H9 (cell line): ENCODE data around the gene KDM5B. TPM values are rescaled to one million over a fixed set of nuclear protein-coding genes. Genes with fewer than 3 reads are reported as not detected.

Experiments
- DNase-seq: peaks from one replicate; pipeline ENCODE4 v3.0.0-alpha.2; 2017
- H2AFZ ChIP-seq: one replicate; pipeline ENCODE4 v1.6.1; 2013; ENCODE audit warnings: mild to moderate bottlenecking, low read length, control low read depth, moderate library complexity
- H2AK5ac ChIP-seq: 2 replicates; pipeline ENCODE4 v1.6.1; 2013; ENCODE audit warnings: low read length, control low read depth, mixed read lengths; ENCODE audit not compliant: insufficient read length
- H2BK120ac ChIP-seq: one replicate; pipeline ENCODE4 v1.6.1; 2013; ENCODE audit warnings: low read depth, mild to moderate bottlenecking, low read length, control low read depth, inconsistent platforms; ENCODE audit not compliant: poor library complexity, severe bottlenecking
- H2BK12ac ChIP-seq: 2 replicates; pipeline ENCODE4 v1.6.1; 2013; ENCODE audit warnings: low read length, control low read depth, mixed read lengths, low read depth; ENCODE audit not compliant: insufficient read length
- H2BK15ac ChIP-seq: 2 replicates; pipeline ENCODE4 v1.6.1; 2013; ENCODE audit warnings: low read depth, low read length, control low read depth
- H2BK20ac ChIP-seq: one replicate; pipeline ENCODE4 v1.6.1; 2013; ENCODE audit warnings: low read depth, mild to moderate bottlenecking, low read length, control low read depth, inconsistent platforms; ENCODE audit not compliant: poor library complexity, severe bottlenecking
- H2BK5ac ChIP-seq: 2 replicates; pipeline ENCODE4 v1.6.1; 2013; ENCODE audit warnings: low read length, control low read depth, mixed read lengths; ENCODE audit not compliant: insufficient read length
- H3K14ac ChIP-seq: 2 replicates; pipeline ENCODE4 v1.6.1; 2013; ENCODE audit warnings: low read length, control low read depth; ENCODE audit not compliant: insufficient read depth
- H3K18ac ChIP-seq: 2 replicates; pipeline ENCODE4 v1.6.1; 2013; ENCODE audit warnings: low read depth, mild to moderate bottlenecking, mixed read lengths, low read length, control low read depth; ENCODE audit not compliant: insufficient read length
- H3K23ac ChIP-seq: 2 replicates; pipeline ENCODE4 v1.6.1; 2013; ENCODE audit warnings: low read length, control low read depth, mixed read lengths, low read depth; ENCODE audit not compliant: insufficient read length
- H3K23me2 ChIP-seq: 2 replicates; pipeline ENCODE4 v1.6.1; 2013; ENCODE audit warnings: low read depth, mild to moderate bottlenecking, mixed read lengths, low read length, control low read depth; ENCODE audit not compliant: insufficient read length, poor library complexity, severe bottlenecking
- H3K27ac ChIP-seq: 2 replicates; pipeline ENCODE4 v1.5.1; 2013; ENCODE audit warnings: low read length, control low read depth, mixed read lengths, low read depth; ENCODE audit not compliant: insufficient read length
- H3K27me3 ChIP-seq: 2 replicates; pipeline ENCODE4 v1.6.1; 2013; ENCODE audit warnings: low read length, control low read depth, inconsistent platforms; ENCODE audit not compliant: insufficient read depth
- H3K4ac ChIP-seq: 2 replicates; pipeline ENCODE4 v1.6.1; 2013; ENCODE audit warnings: low read depth, mild to moderate bottlenecking, control low read depth, inconsistent platforms, low read length, moderate library complexity
- H3K4me1 ChIP-seq: 2 replicates; pipeline ENCODE4 v1.6.1; 2013; ENCODE audit warnings: low read length, control low read depth, inconsistent platforms; ENCODE audit not compliant: insufficient read depth
- H3K4me2 ChIP-seq: 2 replicates; pipeline ENCODE4 v1.6.1; 2013; ENCODE audit warnings: low read length, control low read depth, mixed read lengths; ENCODE audit not compliant: insufficient read length, insufficient read depth
- H3K56ac ChIP-seq: 2 replicates; pipeline ENCODE4 v1.6.1; 2013; ENCODE audit warnings: low read depth, mild to moderate bottlenecking, mixed read lengths, low read length, control low read depth; ENCODE audit not compliant: insufficient read length
- H3K79me1 ChIP-seq: 2 replicates; pipeline ENCODE4 v1.6.1; 2013; ENCODE audit warnings: low read depth, mild to moderate bottlenecking, moderate library complexity, low read length, control low read depth, inconsistent platforms; ENCODE audit not compliant: insufficient read depth, poor library complexity, severe bottlenecking
- H3K79me2 ChIP-seq: 2 replicates; pipeline ENCODE4 v1.6.1; 2013; ENCODE audit warnings: low read length, control low read depth, inconsistent platforms; ENCODE audit not compliant: insufficient read depth
- H3K9ac ChIP-seq: 2 replicates; pipeline ENCODE4 v1.6.1; 2013; ENCODE audit warnings: low read length, control low read depth, mixed read lengths; ENCODE audit not compliant: insufficient read length; ENCODE audit errors: extremely low read depth
- H3K9me3 ChIP-seq: one replicate; pipeline ENCODE4 v1.6.1; 2013; ENCODE audit warnings: low read depth, low read length, inconsistent platforms; ENCODE audit not compliant: control insufficient read depth
- H3T11ph ChIP-seq: one replicate; pipeline ENCODE4 v1.6.1; 2013; ENCODE audit warnings: mild to moderate bottlenecking, low read length, control low read depth, inconsistent platforms
- H4K20me1 ChIP-seq: one replicate; pipeline ENCODE4 v1.6.1; 2013; ENCODE audit not compliant: control insufficient read depth, insufficient read length, insufficient read depth
- H4K5ac ChIP-seq: 2 replicates; pipeline ENCODE4 v1.6.1; 2013; ENCODE audit warnings: low read depth, mild to moderate bottlenecking, mixed read lengths, low read length, control low read depth; ENCODE audit not compliant: insufficient read length
- H4K8ac ChIP-seq: replicated peaks from 2 replicates; pipeline ENCODE4 v1.6.1; 2013; ENCODE audit warnings: low read length, control low read depth, mixed read lengths, low read depth; ENCODE audit not compliant: insufficient read length
- H4K91ac ChIP-seq: 2 replicates; pipeline ENCODE4 v1.6.1; 2013; ENCODE audit warnings: low read depth, mild to moderate bottlenecking, moderate library complexity, mixed read lengths, low read length, control low read depth; ENCODE audit not compliant: insufficient read length
- H3K27ac Mint-ChIP-seq, 3 experiments: 2 replicates in 2 of 3; 3 replicates in 1 of 3; pipeline ENCODE4 v1.8.0; 2020 to 2021; ENCODE audit warnings: mixed read lengths in 3 of 3, mild to moderate bottlenecking in 1 of 3, moderate library complexity in 1 of 3
- H3K27me3 Mint-ChIP-seq: 2 replicates; pipeline ENCODE4 v1.8.0; 2021; ENCODE audit warnings: low read depth, mild to moderate bottlenecking, moderate library complexity, mixed read lengths
- H3K36me3 Mint-ChIP-seq, 3 experiments: 2 replicates in 2 of 3; 3 replicates in 1 of 3; pipeline ENCODE4 v1.8.0; 2020 to 2021; ENCODE audit warnings: low read depth in 3 of 3, mixed read lengths in 3 of 3; ENCODE audit not compliant: insufficient read depth in 1 of 3
- H3K4me1 Mint-ChIP-seq, 2 experiments: 2 replicates each; pipeline ENCODE4 v1.8.0; 2020; ENCODE audit warnings: mixed read lengths in 2 of 2
- H3K4me3 Mint-ChIP-seq, 2 experiments: 2 replicates in 1 of 2; 3 replicates in 1 of 2; pipeline ENCODE4 v1.8.0; 2020 to 2021; ENCODE audit warnings: mild to moderate bottlenecking in 2 of 2, mixed read lengths in 2 of 2, moderate library complexity in 1 of 2
- H3K9me3 Mint-ChIP-seq, 2 experiments: 2 replicates in 1 of 2; 3 replicates in 1 of 2; pipeline ENCODE4 v1.8.0; 2020; ENCODE audit warnings: mild to moderate bottlenecking in 2 of 2, mixed read lengths in 2 of 2, moderate library complexity in 1 of 2
- CTCF ChIP-seq: fragments of 200-600 bp; sonication (generic); conservative IDR thresholded peaks from 3 replicates; pipeline ENCODE4 v1.8.0; 2021; ENCODE audit warnings: antibody characterized with exemption, mild to moderate bottlenecking
- WGBS: extraction: QIAGEN DNeasy Blood & Tissue Kit; methylation state at CpG from one replicate; pipeline ENCODE4 v1.1.7; 2013; ENCODE audit warnings: missing lambda C conversion rate, low lambda C conversion rate, mixed read lengths; ENCODE audit not compliant: insufficient read length; ENCODE audit errors: extremely low coverage; 5-methylcytosine and 5-hydroxymethylcytosine counted together
- total RNA-seq: library from RNA; stranded (reverse); gene quantifications from 2 replicates; pipeline ENCODE4 v1.2.1, GENCODE V29; 2021

KDM5B gene
- total RNA-seq, 1 experiment from 2014 or later, result 210 TPM

DNA sequence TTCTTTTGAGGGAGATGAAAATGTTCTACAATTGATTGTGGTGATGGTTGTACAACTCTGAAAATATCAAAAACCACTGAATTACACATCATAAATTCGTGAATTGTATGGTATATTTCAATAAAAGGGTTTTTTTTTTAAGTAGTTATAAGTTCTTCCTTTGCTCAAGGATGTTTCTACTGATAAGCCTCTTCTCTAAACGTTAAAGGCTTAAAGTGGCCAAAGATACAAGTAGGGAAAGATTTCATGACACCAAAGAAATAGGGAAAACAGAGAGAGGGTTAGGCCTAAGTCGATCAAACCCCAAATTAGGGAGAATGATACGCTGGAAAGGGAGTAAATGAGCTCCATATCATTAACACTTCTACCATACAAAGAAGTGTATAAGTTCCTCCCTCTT lies 4.1 kb downstream of the KDM5B start:
- H3K4me1 ChIP-seq, result peaks cover 5% of the 10 kb centered on the region
- H2BK5ac ChIP-seq, result no peak overlapping the region
- peaks cover 11% of the 10 kb centered on the region for H3K23me2 ChIP-seq
- no peak overlapping the region for H4K8ac ChIP-seq
- TF ChIP-seq CTCF, result no peak
- no peak overlapping the region for H2BK120ac ChIP-seq
- H4K91ac ChIP-seq, result no peak overlapping the region
- H4K5ac ChIP-seq, result no peak overlapping the region
- Mint-ChIP-seq H3K4me3 (peak overlapping the region; percentile 7 to 51; a peak in 1 of 5 replicates), H3K36me3 (peaks cover 13 to 22% (median 17%) of the 10 kb centered on the region in 3 experiments), H3K27me3 (peaks cover 3% of the 10 kb centered on the region; the same call in 1 of the 2 replicates), H3K27ac (peak overlapping the region in 1 of 3 experiments; percentile 49; a peak in 2 of 7 replicates), H3K9me3 (peaks cover 0 to 2% of the 10 kb centered on the region in 2 experiments; a peak in 2 of 5 replicates), H3K4me1 (peaks cover 53% of the 10 kb centered on the region in 2 experiments)
- no CpG with 5 or more reads among the region's 4 CpGs for WGBS
- H3K79me2 ChIP-seq, result peaks cover 73% of the 10 kb centered on the region
- H3K56ac ChIP-seq, result no peak overlapping the region
- no peak overlapping the region for H3K23ac ChIP-seq
- H4K20me1 ChIP-seq, result no peaks in the 10 kb centered on the region
- H3T11ph ChIP-seq, result no peak overlapping the region
- no peak overlapping the region for H2BK20ac ChIP-seq
- no peak overlapping the region for H3K4me2 ChIP-seq
- peaks cover 2% of the 10 kb centered on the region; the same call in 1 of the 2 replicates for H3K27me3 ChIP-seq
- no peak overlapping the region for H3K18ac ChIP-seq
- no peaks in the 10 kb centered on the region for H3K9me3 ChIP-seq
- H2BK12ac ChIP-seq, result no peak overlapping the region
- H3K4ac ChIP-seq, result no peak overlapping the region
- H3K79me1 ChIP-seq, result no peaks in the 10 kb centered on the region
- DNase-seq, result no peak
- no peak overlapping the region for H2AK5ac ChIP-seq
- no peak overlapping the region for H3K9ac ChIP-seq
- no peak overlapping the region for H3K27ac ChIP-seq
- no peak overlapping the region for H3K14ac ChIP-seq
- H2AFZ ChIP-seq, result no peak overlapping the region
- H2BK15ac ChIP-seq, result no peak overlapping the region
